Motor neuron (in vitro differentiated cells): Measurements from ENCODE around the gene MPZL1. TPM values are rescaled to one million over a fixed set of nuclear protein-coding genes. Genes with fewer than 3 reads are reported as not detected.

Source experiments
- ATAC-seq, 8 experiments: fragments of 200-7000 bp; cut with Tn5 transposase; replicated peaks in 6 of 8; 2 replicates each; pipeline ENCODE4 v1.8.0; 2021; ENCODE audit warnings: mild to moderate bottlenecking in 8 of 8, moderate library complexity in 8 of 8
- H3K27ac ChIP-seq, 2 donors: fragments of 250-450 bp; sonication (Bioruptor Pico); 2 replicates each; pipeline ENCODE4 v1.9.0; 2021; ENCODE audit warnings: antibody characterized with exemption in 2 of 2, mild to moderate bottlenecking in 2 of 2, moderate library complexity in 1 of 2
- H3K4me1 ChIP-seq, 2 donors: fragments of 250-450 bp; sonication (Bioruptor Pico); replicated peaks in 1 of 2; 2 replicates each; pipeline ENCODE4 v1.6.1; 2021; ENCODE audit warnings: antibody characterized with exemption in 2 of 2, mild to moderate bottlenecking in 2 of 2, moderate library complexity in 1 of 2
- H3K4me3 ChIP-seq, 5 donors: fragments of 250-450 bp; sonication (Bioruptor Pico); 2 replicates each; pipeline ENCODE4 v1.9.0; 2021; ENCODE audit warnings: antibody characterized with exemption in 5 of 5, mild to moderate bottlenecking in 5 of 5, moderate library complexity in 4 of 5
- WGBS, 10 experiments: fragments of 450-650 bp; shearing (Covaris generic); methylation state at CpG; one replicate each; pipeline ENCODE4 v1.0.0; 2022; 5-methylcytosine and 5-hydroxymethylcytosine counted together
- in situ Hi-C, 9 experiments: fragments of 400-800 bp; cut with MboI; loops; one replicate each; pipeline ENCODE4 v1.15.0; 2021; ENCODE audit warnings: low sequenced_read_pairs in 9 of 9, low pct_unique_long_range_greater_than_20kb in 2 of 9; ENCODE audit not compliant: unreplicated experiment in 9 of 9
- total RNA-seq, 8 experiments: library from RNA; unstranded; fragments of 300-600 nt; gene quantifications; 2 replicates each; pipeline versions ENCODE4 v1.2.3 to v1.2.4, GENCODE V29; 2022

The MPZL1 gene
- total RNA-seq, 8 experiments from 2014 or later, result 34.0 to 146 (median 102) TPM

- no peaks in the 10 kb centered on the region for H3K4me1 ChIP-seq
- 20 to 87% (median 50%) methylated on average over 1 to 2 of the region's 2 CpGs; no CpG with 5 or more reads in 1 of the 10 experiments for WGBS, 10 experiments
- no peak for ATAC-seq
- no peak overlapping the region for H3K4me3 ChIP-seq
- no peak overlapping the region for H3K27ac ChIP-seq
- in situ Hi-C loops, result no loop called here
Observed at GRCh38 chr1:167837326-167837725, 115.5 kb downstream of the MPZL1 start.

- no peaks in the 10 kb centered on the region for H3K4me1 ChIP-seq
- H3K27ac ChIP-seq, result no peak overlapping the region
- no peak for ATAC-seq
- in situ Hi-C loops, result no loop called here
- H3K4me3 ChIP-seq, result no peak overlapping the region
- 41 to 100% (median 76%) methylated on average over 2 of the region's 2 CpGs; no CpG with 5 or more reads in 2 of the 10 experiments for WGBS, 10 experiments
Observed at GRCh38 chr1:167839009-167839408, 117.2 kb downstream of the MPZL1 start.

Other genes starting within 250 kb of the MPZL1 start
- gene CD247, start 203.5 kb upstream of the MPZL1 start, total RNA-seq, result 1 to 10 TPM in 6 of 8 experiments, under 1 TPM in 2; 0.21 to 4.2 (median 1.8) TPM
- gene CREG1, start 168.2 kb upstream of the MPZL1 start, total RNA-seq, result 100 to 1,000 TPM in 1 of 8 experiments, 10 to 100 TPM in 7; 22.1 to 377 (median 44.7) TPM
- 1 to 10 TPM in 1 of 8 experiments, under 1 TPM in 6, not detected in 1; 0.05 to 6.2 (median 0.29) TPM for gene RCSD1, start 91.8 kb upstream of the MPZL1 start, total RNA-seq
- 1 to 10 TPM in 1 of 8 experiments, under 1 TPM in 6, not detected in 1; 0.04 to 1.3 (median 0.60) TPM for gene ADCY10, start 192.2 kb downstream of the MPZL1 start, total RNA-seq
- gene DCAF6, start 214.7 kb downstream of the MPZL1 start, total RNA-seq, result 10 to 100 TPM; 18.3 to 77.8 (median 33.7) TPM
- gene MPC2, start 215.1 kb downstream of the MPZL1 start, total RNA-seq, result 10 to 100 TPM; 23.7 to 55.6 (median 40.6) TPM